NCI-H510A (cell line): ENCODE results near the gene XDH.

Source experiments
- DNase-seq: peaks from one replicate; lab custom pipeline; 2025; lab: John Stamatoyannopoulos, UW

XDH gene

DNA sequence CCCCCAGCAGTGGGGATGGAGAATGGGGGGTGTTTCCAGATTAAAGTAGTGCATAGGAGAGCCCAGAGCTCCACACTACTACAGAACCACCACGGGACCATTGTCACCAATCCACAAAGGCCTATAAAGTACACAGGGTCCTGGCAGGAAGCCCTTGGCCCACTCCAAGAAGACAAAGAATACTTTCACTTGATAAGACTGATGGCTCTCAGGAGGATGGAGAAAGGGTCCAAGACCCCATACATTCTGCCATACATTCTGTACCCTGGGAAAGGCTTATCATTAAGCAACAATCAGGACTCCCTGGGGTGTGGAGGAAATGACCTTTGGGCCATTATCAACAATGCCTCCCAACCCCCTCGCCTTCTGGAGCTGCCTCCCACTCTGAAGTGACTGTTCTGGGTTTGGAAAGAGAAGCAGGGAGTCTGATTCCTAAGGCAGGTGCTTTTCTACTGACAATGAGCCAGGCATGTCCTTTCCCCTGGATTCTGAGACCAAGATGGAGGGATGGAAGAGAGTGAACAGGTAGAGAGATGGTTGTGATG, 85.4 kb downstream of the XDH start:
- no peak for DNase-seq

DNA sequence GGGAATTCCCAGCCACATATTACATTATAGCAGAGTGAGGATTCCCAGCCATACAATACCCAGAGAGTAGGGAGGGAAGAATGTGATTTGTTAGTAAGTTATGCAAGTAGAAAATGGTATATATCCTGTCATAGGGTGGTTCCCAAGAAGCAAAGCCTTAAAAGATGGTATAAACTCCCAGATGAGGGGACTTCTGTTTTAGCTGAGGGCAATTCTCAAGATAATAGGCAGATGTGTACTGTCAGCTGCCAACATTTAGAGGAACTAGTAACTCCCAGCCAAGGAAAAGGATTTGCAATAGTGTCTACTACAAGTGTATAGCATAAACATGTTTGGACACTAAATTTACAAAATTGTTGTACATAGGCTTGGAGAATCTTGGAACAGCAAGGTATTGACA, 86.5 kb downstream of the XDH start:
- no peak for DNase-seq

DNA sequence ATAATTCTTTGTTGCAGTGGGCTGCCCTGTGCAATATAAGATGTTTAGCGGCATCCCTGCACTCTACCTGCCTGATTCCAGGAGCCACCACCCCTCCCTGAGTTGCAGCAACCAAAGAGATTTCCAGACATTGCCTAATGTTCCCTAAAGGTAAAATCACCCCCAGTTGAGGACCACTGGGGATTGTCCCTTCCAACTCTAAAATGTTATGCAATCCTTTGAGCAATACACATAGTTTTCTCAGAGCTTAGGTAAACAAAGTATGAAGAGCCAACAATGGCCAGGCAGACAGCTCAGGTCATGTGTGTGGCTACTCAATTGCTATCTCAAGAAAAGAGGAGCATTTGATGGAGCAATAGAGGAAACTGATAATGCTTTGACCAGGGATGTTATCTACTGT, 87.0 kb downstream of the XDH start:
- DNase-seq, result no peak

DNA sequence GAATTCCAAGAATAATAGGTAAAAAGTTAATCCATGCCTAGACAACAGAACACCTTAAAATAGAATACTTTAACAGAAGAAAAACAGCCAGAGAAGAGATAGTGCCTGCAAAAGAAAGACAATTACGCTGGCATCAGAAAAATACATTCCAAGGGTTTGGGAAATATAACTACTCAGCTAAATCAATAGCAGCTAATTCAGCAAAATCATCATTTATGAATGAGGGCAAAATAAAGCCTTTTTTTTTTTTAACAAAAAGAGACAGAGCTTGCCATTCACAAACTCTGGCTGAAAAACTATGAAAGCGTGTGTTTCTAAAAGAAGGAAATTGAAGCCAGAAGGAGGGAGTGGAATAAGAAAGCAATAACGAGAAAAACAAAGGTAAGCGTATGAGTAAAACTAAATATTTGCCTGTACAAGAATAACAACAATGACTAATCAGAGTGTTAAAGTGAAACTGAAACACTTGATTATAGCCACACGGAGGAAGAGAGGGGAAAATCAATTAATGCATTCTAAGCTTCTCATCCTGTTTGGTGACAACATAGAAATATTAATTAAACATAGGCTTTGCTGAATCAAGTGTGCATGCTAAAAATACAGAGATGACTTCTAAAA, 90.4 kb downstream of the XDH start:
- no peak for DNase-seq

DNA sequence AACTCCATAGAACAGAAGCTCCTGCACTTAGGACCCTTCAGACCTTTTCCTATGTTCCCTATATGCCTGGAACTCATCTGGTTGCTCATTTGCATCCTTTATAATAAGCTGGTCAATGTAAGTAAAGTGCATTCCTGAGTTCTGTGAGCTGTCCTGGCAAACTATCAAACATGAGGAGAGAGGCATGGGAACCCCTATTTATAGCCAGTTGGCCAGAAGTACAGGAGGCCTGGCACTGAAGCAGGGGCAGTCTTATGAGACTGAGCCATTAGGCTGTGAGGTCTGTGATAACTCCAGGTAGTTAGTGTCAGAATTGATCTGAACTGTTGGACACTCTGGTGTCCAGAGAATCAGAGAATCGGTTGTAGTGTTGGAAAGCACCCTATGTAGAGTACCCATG, 92.2 kb downstream of the XDH start:
- DNase-seq, result no peak

DNA sequence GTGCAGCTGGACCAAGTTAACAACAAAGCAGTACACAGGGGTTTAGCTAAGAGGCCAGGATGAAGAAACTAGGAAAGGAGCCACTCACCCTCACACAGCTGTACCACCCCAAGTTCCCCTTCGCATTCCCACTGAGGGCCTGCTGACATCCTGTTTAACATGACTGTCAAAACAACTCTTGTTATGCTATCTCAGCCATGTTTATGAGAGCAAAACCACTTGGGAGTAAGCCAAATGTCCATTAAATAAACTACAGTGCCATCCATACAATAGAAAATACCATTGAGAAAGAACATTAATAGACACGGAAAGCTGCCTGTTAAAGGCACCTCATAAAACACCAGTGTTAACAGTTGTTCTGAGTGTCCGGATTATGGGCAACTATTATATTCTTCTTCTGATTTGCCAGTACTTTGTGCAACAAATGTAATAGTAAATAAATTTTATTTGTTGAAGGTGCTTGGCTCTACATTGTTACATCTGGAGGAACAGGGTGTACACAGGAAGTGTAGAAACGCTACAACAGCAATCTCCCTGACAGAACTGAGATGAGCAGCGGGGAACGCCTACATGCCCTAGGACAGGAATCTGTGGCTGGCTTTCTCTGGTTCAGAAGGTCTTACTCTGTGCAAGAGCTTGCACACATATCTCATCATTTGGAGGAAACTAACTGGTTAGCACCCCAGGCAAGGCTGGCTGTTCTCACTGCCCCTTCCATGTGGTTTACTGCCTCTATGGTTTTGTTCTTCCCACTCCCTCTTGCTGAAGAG, 95.0 kb downstream of the XDH start:
- DNase-seq, result peak; percentile 57

DNA sequence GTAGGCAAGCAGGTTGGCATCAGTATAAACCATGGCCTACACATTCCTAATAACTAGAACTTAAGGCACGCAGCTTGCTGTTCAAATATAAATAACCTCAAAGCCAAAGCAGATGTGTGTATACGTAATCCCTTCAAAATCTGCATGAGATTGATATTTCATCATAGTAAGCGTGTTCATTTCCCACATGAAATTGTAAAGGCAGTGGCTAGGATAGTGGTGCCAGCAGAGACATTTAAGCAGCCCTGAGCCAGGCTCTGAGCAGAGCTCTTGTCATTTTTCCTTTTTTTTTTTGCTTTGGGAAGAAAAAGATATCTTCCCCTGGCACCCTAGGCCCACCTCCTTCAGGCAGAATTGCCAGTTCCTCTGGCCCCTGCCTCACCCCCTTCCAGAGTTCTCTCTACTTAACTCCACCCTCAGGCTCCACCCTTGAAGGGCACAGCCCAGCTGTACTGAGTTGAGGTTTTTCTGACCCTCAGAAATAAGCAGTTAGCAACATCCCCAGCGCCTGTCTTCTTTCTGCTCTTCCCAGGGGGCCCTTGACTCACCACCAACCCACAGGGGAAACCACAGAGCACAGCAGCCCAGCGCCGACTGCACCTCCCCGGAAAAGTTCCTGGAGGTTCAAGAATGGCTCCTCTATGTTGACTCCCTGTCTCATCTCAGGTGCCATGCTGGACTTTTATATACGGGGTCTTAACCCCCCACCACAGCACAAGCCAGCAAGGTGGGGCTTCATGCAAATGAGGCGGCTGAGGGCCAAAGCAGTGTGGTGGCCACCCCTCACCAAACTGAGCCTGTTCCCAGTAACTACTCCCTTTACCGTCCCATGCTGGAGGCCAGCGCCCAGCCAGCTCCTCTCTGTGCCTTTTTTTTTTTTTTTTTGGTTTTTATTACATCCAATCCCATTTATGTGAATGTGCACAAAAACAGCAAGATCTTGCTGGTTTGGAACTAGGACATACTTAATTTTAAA, 95.9 kb downstream of the XDH start:
- no peak for DNase-seq

DNA sequence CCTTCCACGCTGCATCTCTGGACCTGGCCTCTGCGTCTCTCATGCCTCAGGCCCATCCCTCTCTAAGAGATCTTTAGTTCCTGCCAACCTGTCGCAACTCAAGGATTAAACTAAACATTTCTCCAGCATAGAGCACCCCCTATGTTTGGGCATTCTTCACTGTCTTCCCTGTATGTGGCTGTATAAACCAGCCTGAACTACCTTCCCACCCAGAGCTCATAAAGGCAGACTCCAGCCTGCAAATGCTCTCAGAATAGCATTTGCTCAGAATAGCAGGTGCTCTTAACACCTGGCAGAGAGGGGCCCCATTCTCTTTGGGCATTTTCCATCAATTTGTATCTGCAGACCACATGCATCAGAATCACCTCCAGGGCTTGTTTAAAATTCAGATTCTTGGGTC, 97.1 kb downstream of the XDH start:
- DNase-seq, result no peak

DNA sequence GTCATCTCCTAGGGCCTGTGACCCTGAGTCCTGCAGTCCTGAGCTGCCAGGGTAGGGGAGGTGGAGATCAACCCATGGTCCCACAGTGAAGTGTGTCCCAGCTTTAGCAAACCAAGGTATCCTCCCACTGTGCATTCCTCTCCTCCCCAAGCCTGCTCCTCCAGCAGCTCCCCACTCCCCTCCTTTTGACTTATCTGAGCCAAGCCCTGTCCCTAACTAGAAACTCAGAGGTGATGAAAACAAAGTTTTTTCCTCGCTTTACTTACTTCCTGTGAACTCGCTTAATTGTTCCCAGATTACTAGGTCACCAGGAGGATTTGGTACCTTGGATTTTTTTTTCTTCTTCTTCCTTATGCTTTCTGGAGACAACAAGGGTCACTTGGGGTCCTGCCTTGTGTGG, 99.8 kb downstream of the XDH start:
- DNase-seq, result no peak

DNA sequence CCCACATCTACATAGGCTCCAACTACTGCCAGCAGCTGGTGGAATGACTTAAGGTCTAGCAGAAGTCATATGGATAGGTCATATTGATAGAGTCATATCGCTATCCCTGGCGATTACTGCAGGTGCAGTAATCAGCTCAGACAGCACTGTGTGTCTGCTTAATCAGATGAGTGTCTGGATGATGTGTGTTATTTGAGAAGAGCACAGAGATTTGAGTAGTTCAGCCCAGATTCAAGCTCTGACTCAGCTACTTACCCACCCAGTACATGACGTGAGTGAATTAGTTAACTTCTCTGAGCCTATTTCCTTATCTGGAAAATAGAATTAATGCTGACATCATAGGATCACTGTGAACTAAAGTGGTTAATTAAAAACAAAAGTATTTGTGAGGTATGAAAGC, 101.6 kb downstream of the XDH start:
- DNase-seq, result no peak

DNA sequence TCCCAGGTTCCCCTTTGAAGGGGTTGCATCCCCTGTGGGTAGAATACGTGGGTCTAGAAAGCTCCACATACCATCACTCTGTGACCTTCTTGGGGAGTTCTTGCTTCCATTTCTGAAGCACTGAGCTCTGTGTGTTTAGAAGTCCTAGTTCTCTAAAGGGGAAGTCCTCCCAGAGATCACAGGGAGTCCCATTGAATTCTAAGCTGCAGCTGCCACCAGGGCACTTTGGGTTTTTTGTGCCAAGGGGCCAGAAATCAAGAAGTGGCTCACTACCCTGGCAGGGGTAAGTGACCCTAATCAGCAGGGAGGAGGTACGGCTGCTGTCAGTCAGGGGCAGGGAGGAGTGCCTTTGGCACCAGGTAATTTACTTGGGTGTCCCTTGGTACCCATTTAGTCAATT, 109.7 kb downstream of the XDH start:
- DNase-seq, result no peak

DNA sequence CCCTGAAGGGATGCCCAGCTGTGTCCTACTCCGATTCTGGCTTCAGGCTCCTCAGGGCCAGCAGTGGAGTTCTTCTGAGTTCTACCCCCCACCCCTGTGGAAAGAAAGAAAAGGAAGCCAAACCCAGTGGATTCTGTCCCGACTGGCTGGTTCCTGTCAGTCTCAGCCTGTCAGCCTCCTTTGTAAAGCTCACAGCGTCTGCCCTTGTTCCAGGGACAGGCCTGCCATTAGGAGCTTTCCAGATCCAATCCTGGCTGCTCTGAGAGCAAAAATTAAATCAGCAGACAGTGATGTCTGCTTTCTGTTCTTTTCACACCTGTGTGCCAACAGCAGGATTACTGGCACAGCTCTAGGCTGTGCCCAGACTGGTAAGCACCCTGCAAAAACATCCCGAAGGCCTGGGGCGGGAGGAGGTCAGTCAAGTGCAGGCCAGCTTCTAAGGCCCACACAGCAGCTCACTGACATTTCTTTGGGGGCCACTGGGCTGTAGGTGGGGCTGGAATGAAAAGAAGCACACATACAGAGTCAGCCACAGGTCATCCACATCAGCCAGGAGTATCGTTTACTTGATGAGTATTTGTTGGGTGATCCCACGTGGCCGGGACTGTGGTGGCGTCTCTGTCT, 111.5 kb downstream of the XDH start:
- no peak for DNase-seq

DNA sequence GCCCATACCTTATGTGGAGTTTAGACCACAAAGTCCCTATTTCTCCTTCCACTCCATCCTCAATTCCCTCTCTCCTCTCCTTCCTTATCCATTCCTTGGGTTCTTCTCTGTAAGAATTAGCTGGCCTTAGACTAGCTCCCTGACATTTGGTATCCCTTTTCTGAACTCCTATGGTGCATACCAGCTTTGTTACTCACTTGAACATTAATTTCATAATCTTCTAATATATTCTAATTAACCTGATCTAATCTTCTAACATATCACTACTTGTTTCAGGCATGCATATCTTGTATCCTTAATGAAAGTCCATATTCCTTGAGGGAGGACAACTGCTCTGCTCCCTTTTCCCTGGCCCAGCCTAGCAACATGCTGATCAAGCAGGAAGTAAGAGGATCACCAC, 114.2 kb downstream of the XDH start:
- no peak for DNase-seq

DNA sequence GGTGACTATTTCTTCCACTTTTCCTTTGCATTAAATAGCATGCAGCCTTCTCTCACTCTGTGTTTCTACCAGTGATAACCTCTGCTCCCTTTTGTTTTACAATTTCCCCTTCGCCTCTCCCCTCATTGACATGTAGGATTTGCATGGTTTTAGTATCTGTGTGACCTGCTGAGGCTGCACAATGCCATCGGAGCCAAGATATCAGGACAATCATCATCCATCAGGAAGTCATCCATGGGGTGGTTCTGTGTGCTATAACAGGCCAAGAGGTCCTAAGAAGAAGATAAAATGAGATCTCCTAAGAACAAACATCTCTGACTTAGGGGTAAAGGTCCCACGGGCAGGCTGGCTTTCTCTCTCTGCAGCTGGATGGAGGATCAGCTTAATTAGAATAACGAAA, 115.0 kb downstream of the XDH start:
- no peak for DNase-seq

DNA sequence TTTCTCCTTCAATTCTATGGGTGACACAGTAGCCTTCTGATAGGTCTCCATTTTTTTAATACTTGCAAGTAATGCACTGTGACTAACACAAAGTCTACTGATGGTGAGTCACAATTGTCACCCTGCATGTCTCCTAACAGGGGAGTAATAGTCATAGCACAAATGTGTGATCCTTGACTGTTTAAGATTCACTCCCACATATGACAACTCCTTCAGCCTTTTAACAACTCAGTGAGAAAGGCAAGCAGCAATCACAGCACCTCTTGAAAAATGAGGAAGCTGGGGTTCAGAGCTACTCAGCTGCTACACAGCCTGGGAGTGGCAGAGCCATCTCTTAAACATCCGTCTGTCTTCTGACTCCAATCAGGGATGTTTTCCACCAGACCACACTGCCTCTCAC, 116.8 kb downstream of the XDH start:
- no peak for DNase-seq

DNA sequence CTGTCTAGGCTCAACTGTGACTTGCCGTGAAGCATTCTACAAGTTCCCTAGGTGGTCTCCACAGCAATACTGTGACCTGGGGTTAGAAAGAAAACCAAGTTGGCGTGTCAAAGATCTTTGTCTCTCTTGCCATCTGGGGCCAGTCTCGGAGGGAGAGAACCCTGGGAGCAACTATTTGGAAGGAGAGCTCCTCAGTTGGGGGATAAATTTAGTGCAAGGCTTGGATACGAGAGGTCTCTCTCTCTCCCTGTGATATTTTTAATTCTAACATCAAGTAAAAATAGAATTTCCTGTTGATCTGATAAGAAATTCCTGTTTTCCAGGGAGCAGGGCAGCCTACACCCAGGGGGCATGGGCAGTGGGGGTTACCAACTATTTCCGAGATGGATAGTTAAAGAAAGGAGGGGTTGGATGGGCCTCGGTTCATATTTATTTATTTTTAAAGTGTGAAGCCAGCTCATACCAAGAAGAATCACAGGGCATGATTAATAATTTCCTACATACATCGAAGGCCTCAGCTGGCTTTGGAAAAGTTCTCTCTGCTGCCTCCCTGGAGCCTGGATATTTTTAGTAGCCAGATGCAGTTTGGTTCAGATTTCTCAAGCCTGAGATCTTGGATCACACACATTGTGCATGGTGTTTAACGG, 117.8 kb downstream of the XDH start:
- DNase-seq, result no peak

DNA sequence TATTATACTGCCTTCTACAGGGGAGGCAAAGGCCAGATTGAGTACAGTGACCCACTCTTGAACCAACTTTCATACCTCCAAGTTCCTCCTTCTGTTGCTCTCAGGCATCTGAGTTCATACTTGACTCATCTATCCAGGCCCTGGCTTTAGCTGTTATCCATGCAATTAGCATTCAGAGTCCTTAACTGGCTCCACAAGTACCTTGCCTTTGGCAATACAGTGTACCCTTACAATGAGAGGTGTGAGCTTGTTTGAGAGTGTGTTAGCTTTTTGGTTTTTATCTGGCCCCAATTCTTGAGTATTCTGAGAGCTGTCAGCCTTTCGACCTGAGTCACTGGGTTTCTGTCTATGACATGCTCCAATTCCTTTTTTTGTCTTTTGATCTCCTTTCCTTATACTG, 120.3 kb downstream of the XDH start:
- DNase-seq, result no peak

DNA sequence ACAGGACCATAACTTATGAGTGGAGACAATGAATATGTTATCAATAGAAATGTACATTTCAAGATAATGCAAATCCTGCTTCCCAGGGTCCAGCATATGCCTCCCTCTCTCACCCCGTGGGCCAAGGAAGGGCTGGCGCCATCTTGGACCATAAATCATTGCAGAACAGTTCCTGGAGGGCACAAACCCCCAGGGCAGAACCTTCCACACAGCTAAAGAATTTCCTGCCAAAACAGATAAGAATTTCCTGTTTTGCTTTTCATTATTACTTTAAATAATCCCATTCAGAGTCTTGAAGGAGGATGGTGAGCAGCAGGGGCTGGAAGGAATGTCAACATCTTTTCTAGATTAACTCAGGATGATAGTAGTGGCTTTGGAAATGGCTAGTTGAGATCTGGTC, 126.9 kb downstream of the XDH start:
- DNase-seq, result no peak

DNA sequence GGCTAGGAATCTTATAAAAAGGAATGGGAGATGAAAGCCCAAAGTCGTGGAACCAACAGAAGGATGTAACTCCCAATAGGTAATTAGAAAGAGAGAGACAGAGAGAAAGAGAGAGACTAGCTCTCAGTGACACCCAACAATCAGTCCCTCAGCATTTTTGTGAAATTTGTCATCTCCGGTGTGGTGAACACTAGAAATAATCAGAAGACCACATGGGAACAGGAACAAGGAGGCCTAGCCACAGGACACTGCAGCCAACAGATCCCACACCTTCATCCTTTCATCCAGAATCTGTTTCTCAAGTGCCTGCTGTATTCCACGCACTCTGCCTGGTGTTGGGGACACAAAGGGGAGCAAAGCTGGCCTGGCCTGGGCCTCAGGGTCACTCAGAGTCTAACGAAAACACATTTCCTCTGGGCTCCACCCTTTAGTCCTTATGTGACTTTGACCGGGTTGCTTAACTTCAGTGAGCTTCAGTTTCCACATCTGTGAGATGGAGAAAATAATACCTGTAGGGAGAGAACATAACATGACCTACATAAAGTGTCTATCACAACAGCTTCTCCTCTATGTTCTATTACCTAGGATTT, 127.5 kb downstream of the XDH start:
- DNase-seq, result no peak

DNA sequence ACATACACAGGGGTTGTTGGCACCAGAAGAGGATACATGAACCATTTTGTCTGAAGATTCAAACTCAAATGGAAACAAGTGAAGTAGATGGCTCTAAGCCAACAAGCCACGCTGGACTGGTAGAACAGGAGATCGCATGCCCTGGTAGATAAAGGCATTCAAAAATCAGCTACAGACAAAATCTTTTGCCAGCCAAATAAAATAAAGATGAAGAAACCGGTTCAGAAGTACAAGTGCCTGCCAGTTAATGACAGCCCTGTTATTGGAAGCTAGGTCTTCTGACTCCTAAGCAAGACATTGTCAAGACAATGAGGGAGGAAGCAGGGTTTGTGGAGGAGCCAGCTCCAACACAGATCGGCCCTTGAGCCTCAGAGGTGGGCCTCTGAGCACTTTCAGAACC, 128.3 kb downstream of the XDH start:
- DNase-seq, result no peak
